ENCODE data around the gene UBASH3B. TPM values are rescaled to one million over a fixed set of nuclear protein-coding genes. Genes with fewer than 3 reads are reported as not detected.

Gene UBASH3B
- total RNA-seq, 2 donors from 2014 or later, result 0.78 to 12.9 TPM

DNA sequence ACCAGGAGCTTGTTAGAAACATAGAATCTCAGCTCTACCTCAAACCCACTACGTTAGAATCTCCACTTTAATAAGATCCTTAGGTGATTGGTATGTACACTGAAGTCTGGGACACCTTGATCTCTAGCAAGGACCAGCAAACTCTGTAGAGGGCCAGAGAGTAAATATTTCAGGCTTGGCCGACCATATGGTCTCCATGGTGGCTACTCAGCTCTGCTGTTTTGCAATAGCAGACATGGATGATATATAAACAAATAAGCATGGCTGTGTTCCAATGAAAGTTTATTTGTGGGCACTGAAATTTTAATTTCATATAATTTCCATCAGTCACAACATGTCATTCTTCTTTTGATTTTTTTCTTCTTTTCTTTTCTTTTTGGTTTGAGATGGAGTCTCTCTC lies 23.9 kb downstream of the UBASH3B start:
- ATAC-seq (no peak), DNase-seq (no peak)
- no peaks in the 10 kb centered on the region for H3K36me3 ChIP-seq (replicated peaks in 1 of 2; ENCODE audit: insufficient read depth in 1 of 2, low read depth in 2 of 2)
- H3K27ac ChIP-seq, result no peak overlapping the region
- H3K9me3 ChIP-seq, result no peaks in the 10 kb centered on the region
- WGBS, 2 donors, result 75 to 83% methylated on average over 2 of the region's 2 CpGs
- H3K27me3 ChIP-seq, result no peaks in the 10 kb centered on the region
- H3K4me3 ChIP-seq, result no peak overlapping the region
- TF ChIP-seq, protein P1, sequence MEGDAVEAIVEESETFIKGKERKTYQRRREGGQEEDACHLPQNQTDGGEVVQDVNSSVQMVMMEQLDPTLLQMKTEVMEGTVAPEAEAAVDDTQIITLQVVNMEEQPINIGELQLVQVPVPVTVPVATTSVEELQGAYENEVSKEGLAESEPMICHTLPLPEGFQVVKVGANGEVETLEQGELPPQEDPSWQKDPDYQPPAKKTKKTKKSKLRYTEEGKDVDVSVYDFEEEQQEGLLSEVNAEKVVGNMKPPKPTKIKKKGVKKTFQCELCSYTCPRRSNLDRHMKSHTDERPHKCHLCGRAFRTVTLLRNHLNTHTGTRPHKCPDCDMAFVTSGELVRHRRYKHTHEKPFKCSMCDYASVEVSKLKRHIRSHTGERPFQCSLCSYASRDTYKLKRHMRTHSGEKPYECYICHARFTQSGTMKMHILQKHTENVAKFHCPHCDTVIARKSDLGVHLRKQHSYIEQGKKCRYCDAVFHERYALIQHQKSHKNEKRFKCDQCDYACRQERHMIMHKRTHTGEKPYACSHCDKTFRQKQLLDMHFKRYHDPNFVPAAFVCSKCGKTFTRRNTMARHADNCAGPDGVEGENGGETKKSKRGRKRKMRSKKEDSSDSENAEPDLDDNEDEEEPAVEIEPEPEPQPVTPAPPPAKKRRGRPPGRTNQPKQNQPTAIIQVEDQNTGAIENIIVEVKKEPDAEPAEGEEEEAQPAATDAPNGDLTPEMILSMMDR (IDR thresholded peaks at IDR 0.05), result no peak
- TF ChIP-seq POLR2A (IDR thresholded peaks at IDR 0.05), result no peak
- intact Hi-C loops (cut with DNase I), result no loop called here
- no peaks in the 10 kb centered on the region for H3K4me1 ChIP-seq

DNA sequence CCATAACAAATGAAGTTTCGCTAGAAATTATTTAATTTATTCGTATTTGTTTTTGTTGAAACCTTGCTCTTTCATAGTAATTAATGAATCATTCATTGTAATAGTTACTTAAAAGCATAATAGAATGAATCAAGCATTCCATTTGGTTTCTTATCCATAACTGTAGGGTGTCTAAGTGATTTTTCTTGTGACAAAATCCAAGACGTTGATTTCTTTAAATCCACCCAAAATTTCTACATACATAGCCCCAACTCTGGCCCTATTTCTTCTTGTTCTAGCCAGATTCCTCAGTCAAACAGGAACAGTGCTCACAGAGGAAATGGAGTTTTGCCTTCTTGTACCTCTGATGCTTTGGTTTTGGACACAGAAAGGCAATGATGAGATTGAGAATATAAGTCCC lies 25.5 kb downstream of the UBASH3B start:
- ATAC-seq (no peak), DNase-seq (no peak)
- Histone ChIP-seq H3K4me3 (no peak overlapping the region), H3K27ac (no peak overlapping the region), H3K36me3 (replicated peaks in 1 of 2; ENCODE audit: insufficient read depth in 1 of 2, low read depth in 2 of 2) (no peaks in the 10 kb centered on the region), H3K4me1 (no peaks in the 10 kb centered on the region), H3K27me3 (no peaks in the 10 kb centered on the region), H3K9me3 (no peaks in the 10 kb centered on the region)
- TF ChIP-seq POLR2A (IDR thresholded peaks at IDR 0.05), result no peak
- TF ChIP-seq, protein P1 (IDR thresholded peaks at IDR 0.05), result no peak
- intact Hi-C loops (cut with DNase I), result no loop called here
- 61 to 69% methylated on average over 3 of the region's 3 CpGs for WGBS, 2 donors

DNA sequence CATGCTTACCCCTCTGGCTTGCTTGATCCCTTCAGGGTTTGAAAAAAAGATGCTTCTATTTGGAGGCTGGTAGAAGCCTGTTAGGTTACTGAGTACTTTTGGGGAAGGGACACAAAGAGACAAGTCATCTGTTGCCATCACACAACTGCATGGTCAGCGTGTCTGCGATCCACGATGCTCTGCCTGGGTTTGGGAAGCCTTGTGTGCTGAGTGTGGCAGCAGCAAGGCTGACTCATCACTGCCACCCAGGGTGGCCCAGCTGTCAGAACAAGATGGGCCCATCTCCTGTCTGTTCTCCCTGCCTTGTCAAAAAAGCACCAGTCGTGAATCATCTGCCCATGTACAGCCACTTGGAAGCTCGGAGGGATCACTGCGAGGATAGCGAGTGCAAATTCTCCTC lies 26.2 kb downstream of the UBASH3B start:
- 66 to 85% methylated on average over 4 to 7 of the region's 7 CpGs for WGBS, 2 donors

DNA sequence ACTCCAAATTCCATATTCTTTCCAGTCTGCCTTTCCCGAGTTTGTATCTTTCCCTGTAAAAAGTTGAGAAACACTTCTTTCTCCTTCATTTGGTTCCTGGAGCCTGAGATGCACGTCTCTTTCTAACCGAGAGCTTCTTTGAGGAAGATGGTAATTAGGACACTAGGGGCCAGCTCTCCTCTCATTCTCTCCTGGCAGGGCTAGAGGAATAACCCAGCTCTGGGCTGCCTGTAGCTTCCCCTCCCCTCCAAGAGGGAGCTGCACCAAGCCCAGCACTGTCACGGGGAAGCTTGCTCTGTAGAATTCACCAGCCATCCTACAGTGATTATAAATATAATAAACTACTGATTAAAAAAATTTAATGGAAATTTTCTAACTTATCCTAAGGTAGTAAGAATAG lies 26.9 kb downstream of the UBASH3B start:
- Histone ChIP-seq H3K4me1 (no peaks in the 10 kb centered on the region), H3K27ac (no peak overlapping the region), H3K27me3 (no peaks in the 10 kb centered on the region), H3K9me3 (no peaks in the 10 kb centered on the region), H3K4me3 (no peak overlapping the region), H3K36me3 (replicated peaks in 1 of 2; ENCODE audit: insufficient read depth in 1 of 2, low read depth in 2 of 2) (no peaks in the 10 kb centered on the region)
- no peak for TF ChIP-seq POLR2A (IDR thresholded peaks at IDR 0.05)
- TF ChIP-seq, protein P1 (IDR thresholded peaks at IDR 0.05), result no peak
- WGBS, 2 donors, result 74 to 75% methylated on average over 4 of the region's 4 CpGs
- no peak for DNase-seq
- ATAC-seq, result no peak
- intact Hi-C loops (cut with DNase I), result no loop called here

More for the DNA sequence above, 26.2 kb downstream of the UBASH3B start:
- Histone ChIP-seq H3K4me1 (no peaks in the 10 kb centered on the region), H3K9me3 (no peaks in the 10 kb centered on the region), H3K36me3 (replicated peaks in 1 of 2; ENCODE audit: insufficient read depth in 1 of 2, low read depth in 2 of 2) (no peaks in the 10 kb centered on the region), H3K4me3 (no peak overlapping the region), H3K27me3 (no peaks in the 10 kb centered on the region), H3K27ac (no peak overlapping the region)
- intact Hi-C loops (cut with DNase I), result no loop called here
- ATAC-seq (no peak), DNase-seq (no peak)
- no peak for TF ChIP-seq POLR2A (IDR thresholded peaks at IDR 0.05)
- TF ChIP-seq, protein P1 (IDR thresholded peaks at IDR 0.05), result no peak

DNA sequence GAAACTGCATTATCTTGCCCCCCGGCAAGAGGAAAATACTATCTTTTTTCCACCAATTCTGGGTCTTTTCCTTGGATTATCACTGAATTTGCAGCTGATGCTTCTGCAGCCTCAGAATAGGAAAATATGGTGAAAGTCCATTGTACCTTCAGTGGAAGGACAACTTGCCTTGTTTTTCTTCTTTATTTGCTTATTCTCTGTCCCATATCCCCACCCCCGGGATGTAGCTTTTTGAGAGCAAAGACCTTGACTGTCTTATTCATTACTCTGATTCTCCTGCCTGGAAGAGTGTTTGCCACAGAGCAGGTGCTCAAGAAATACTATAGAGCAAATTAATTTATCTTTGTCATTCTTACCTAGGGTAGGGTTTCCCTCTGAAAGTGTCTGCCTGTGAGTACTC lies 29.5 kb downstream of the UBASH3B start:
- 35 to 47% methylated on average over 2 of the region's 2 CpGs for WGBS, 2 donors
- ATAC-seq, result no peak

More for the DNA sequence above, 29.5 kb downstream of the UBASH3B start:
- Histone ChIP-seq H3K36me3 (replicated peaks in 1 of 2; ENCODE audit: insufficient read depth in 1 of 2, low read depth in 2 of 2) (no peaks in the 10 kb centered on the region), H3K9me3 (no peaks in the 10 kb centered on the region), H3K4me1 (no peaks in the 10 kb centered on the region), H3K4me3 (no peak overlapping the region), H3K27ac (no peak overlapping the region), H3K27me3 (no peaks in the 10 kb centered on the region)
- intact Hi-C loops (cut with DNase I), result no loop called here
- no peak for DNase-seq
- no peak for TF ChIP-seq POLR2A (IDR thresholded peaks at IDR 0.05)
- TF ChIP-seq, protein P1 (IDR thresholded peaks at IDR 0.05), result no peak
